Hematopoietic multipotent progenitor cell treated with erythropoietin and hydrocortisone succinate and interleukin-3 and kit ligand, for 8 days (in vitro differentiated cells): Measurements from ENCODE around the gene C1QL3.

Experiments used
- DNase-seq: peaks from one replicate; pipeline ENCODE4 v3.0.0-alpha.2; 2015

The C1QL3 gene

GRCh38 chr10:16521311-16522016, at the start of gene C1QL3:
Gene C1QL3, minus strand, starts transcription at chr10:16521879. Its CDS starts 814 bp downstream, at chr10:16521065.
- DNase-seq: peak; percentile 26

- DNase-seq: no peak
Measured at GRCh38 chr10:16570731-16571130, 49.1 kb upstream of the C1QL3 start.

- DNase-seq: no peak
Measured at GRCh38 chr10:16566202-16566805, 44.6 kb upstream of the C1QL3 start.

- DNase-seq: no peak
Measured at GRCh38 chr10:16565604-16566003, 43.9 kb upstream of the C1QL3 start.

- no peak for DNase-seq
Measured at GRCh38 chr10:16562891-16563290, 41.2 kb upstream of the C1QL3 start.

- no peak for DNase-seq
Measured at GRCh38 chr10:16559236-16559773, 37.6 kb upstream of the C1QL3 start.

- DNase-seq: no peak
Measured at GRCh38 chr10:16547973-16548372, 26.3 kb upstream of the C1QL3 start.

- DNase-seq: peak; percentile 47
Measured at GRCh38 chr10:16545116-16545736, 23.5 kb upstream of the C1QL3 start.

GRCh38 chr10:16544591-16544990, 22.9 kb upstream of the C1QL3 start:
- no peak for DNase-seq

- DNase-seq: no peak
Measured at GRCh38 chr10:16544099-16544498, 22.4 kb upstream of the C1QL3 start.

GRCh38 chr10:16536155-16536554, 14.5 kb upstream of the C1QL3 start:
- no peak for DNase-seq

GRCh38 chr10:16529853-16530252, 8.2 kb upstream of the C1QL3 start:
- DNase-seq: no peak

- no peak for DNase-seq
Measured at GRCh38 chr10:16527452-16527851, 5.8 kb upstream of the C1QL3 start.

- peak; percentile 43 for DNase-seq
Measured at GRCh38 chr10:16520900-16521299, 779 bp downstream of the C1QL3 start.

- no peak for DNase-seq
Measured at GRCh38 chr10:16519908-16520861, 1.5 kb downstream of the C1QL3 start.

- no peak for DNase-seq
Measured at GRCh38 chr10:16519250-16519907, 2.3 kb downstream of the C1QL3 start.

- DNase-seq: peak; percentile 35
Measured at GRCh38 chr10:16518822-16519221, 2.9 kb downstream of the C1QL3 start.

- DNase-seq: no peak
Measured at GRCh38 chr10:16510843-16511242, 10.8 kb downstream of the C1QL3 start.

- no peak for DNase-seq
Measured at GRCh38 chr10:16509996-16510395, 11.7 kb downstream of the C1QL3 start.

GRCh38 chr10:16505161-16505560, 16.5 kb downstream of the C1QL3 start:
- DNase-seq: no peak

- DNase-seq: no peak
Measured at GRCh38 chr10:16497911-16498310, 23.8 kb downstream of the C1QL3 start.

GRCh38 chr10:16493884-16494536, 27.7 kb downstream of the C1QL3 start:
- DNase-seq: no peak
